Measurements from ENCODE around the gene SSNA1.

The SSNA1 gene

GRCh38 chr9:137188490-137189296 lies at the start of gene SSNA1, which contains the start of gene ANAPC2 (continued):
- TF ChIP-seq ZBTB7A (tag by site-specific recombination; IDR thresholded peaks at IDR 0.05; ENCODE audit: low read depth) = peak; percentile 80; the same call in 1 of the 2 replicates
- TF ChIP-seq TRIM28 (IDR thresholded peaks at IDR 0.05; ENCODE audit: borderline replicate concordance, low read length) = no peak
- TF ChIP-seq EGR2 (tag by site-specific recombination; IDR thresholded peaks at IDR 0.05; ENCODE audit: low read depth) = 0 out of 2 replicates have a peak, but pooled peaks have one; percentile 31
- peak; percentile 74; the same call in 1 of the 2 replicates for TF ChIP-seq ZBTB10 (tag by site-specific recombination; IDR thresholded peaks at IDR 0.05)
- peak; percentile 99 for TF ChIP-seq ZBTB26 (tag by site-specific recombination; optimal IDR thresholded peaks at IDR 0.05)
- no peak for TF ChIP-seq ZNF174 (tag by site-specific recombination; IDR thresholded peaks at IDR 0.05)
- peak; percentile 52; the same call in 1 of the 2 replicates for TF ChIP-seq ZSCAN18 (tag by site-specific recombination; IDR thresholded peaks at IDR 0.05)
- no peak; the same call in 1 of the 2 replicates for TF ChIP-seq ZNF518A (tag by site-specific recombination; conservative IDR thresholded peaks at IDR 0.05; ENCODE audit: low read depth)
- peak; percentile 89 for TF ChIP-seq ZNF600 (tag by site-specific recombination; IDR thresholded peaks at IDR 0.05)
- no peak for TF ChIP-seq ZBTB1 (tag by site-specific recombination; IDR thresholded peaks at IDR 0.05)
- TF ChIP-seq ZBTB20 (tag by site-specific recombination; IDR thresholded peaks at IDR 0.05) = peak; percentile 94
- peak; percentile 84 for TF ChIP-seq ZBTB17 (tag by site-specific recombination; IDR thresholded peaks at IDR 0.05)
- peak; percentile 98 for TF ChIP-seq YY1 (tag by site-specific recombination; IDR thresholded peaks at IDR 0.05)
- TF ChIP-seq KLF16 (tag by site-specific recombination; IDR thresholded peaks at IDR 0.05) = peak; percentile 79; the same call in 1 of the 2 replicates
- no peak for TF ChIP-seq ZNF140 (tag by site-specific recombination; IDR thresholded peaks at IDR 0.05)
- TF ChIP-seq ATF2 (tag by site-specific recombination; IDR thresholded peaks at IDR 0.05; ENCODE audit: low read depth) = peak; percentile 90
- TF ChIP-seq PATZ1 (tag by site-specific recombination; IDR thresholded peaks at IDR 0.05) = peak; percentile 87
- peak; percentile 93 for TF ChIP-seq KLF17 (tag by site-specific recombination; IDR thresholded peaks at IDR 0.05)
- TF ChIP-seq ZNF639 (tag by site-specific recombination; IDR thresholded peaks at IDR 0.05) = peak; percentile 92; the same call in 1 of the 2 replicates

All from HEK293 (cell line).